CD4-positive, alpha-beta T cell treated with Interleukin-6 for 4 hours (primary cell): ENCODE data around the gene MACROD2.
"Not testable (repeated sequence)": the region's sequence is repeated elsewhere in the genome, so short reads cannot be mapped to it uniquely, and the experiment has no call there.

Source experiments
- DNase-seq: peaks from one replicate; pipeline ENCODE4 v3.0.0-alpha.2; 2020; ENCODE audit warnings: mixed read lengths

MACROD2 gene

DNA sequence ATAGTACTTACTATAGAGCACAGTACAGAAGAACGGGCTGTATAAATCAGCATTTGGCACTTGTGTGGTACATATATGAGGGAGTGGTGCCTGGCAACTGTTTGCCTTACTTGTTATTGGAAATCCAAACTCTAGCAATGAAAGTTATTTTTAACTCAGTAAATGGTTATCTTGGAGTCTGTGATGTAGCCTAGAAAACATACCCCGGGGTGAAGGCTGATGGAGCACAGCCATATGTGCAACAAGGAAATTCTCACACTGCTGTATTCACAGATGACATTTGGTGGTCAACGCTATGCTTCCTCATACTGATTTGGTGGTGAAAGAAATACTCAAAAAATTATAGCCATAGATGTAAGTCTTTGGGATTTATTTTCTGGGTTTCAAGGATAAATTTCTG lies 1149.6 kb downstream of the MACROD2 start:
- no peak for DNase-seq

DNA sequence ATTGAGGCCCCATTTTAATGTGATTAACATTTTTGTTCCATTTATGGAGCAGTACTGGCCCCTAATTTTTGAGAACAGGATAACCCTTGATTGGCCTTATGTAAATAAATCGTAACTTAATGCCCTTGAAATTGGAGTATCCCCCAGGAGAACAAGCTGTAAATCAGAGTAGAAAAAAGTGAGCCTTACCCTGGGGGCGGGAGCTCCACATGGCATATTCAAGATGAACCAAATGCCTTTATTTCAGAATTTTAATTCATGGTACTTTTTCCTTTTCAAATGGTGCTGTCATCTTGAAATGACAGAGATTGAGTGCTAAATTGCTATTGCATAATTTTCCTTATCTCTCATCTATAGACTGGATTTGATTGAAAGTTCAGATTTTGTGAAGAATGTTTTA lies 1151.6 kb downstream of the MACROD2 start:
- no peak for DNase-seq

DNA sequence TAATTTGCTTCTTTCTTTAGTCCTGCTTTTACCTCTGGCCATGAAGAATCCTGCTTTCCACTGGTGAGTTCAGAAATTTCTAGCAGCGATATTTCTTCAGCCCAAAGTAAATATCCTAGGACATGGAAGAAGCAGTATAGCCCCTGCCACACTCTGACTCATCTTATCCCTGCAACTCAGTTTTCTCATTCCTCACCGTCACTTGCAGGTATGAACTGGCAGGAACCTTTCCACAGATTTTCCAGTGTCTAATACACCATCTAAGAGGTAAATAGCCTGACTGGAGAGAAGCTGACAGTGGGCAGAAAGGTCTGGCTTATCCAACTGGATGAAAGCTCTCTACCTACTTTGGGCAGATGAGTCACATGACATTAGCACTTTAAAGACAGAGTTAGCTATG lies 1158.8 kb downstream of the MACROD2 start:
- no peak for DNase-seq

DNA sequence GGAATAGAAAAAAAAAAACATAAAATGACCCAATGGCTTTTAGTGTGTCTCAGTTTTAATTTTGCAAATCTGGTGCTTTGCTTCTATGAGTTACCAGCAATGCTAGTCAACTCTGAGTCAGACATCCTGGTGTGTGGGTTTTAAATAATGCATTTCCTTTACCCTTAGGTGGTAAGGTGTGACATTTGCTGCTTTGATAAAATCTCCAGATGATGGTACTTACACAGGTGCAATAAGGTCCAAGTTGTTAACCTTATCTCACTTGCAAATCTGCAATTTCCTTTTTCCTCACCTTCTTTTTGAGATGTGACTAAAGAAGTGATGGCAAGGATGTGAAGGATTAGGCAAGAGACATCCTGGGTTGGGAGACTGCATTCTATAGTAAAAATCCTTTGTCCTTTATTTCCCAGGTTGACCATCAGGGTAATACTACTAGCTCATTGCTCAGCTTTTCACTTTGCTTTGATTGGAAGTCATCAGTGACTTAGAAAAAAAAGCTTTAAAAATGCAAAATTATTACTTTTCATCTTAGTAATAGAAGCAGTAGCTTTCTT lies 1160.6 kb downstream of the MACROD2 start:
- no peak for DNase-seq

DNA sequence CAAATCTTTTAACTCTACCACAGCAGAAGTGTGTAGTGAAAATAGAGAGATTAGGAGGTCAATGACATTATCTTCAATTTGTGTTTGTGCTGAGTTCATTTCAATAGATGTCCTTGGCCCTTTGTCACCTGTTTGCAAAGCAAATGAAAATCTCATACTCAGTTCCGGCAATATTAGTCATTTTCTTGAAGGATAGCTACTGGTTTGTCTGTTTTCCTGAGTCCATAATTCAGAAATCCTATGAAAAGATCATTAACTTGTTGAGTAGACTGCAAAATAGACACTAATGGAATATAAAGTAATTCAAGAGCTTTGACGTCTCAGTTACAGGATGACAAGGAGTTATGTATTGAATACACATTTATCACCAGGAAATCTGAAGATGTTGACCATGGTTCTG lies 1163.2 kb downstream of the MACROD2 start:
- DNase-seq = no peak

DNA sequence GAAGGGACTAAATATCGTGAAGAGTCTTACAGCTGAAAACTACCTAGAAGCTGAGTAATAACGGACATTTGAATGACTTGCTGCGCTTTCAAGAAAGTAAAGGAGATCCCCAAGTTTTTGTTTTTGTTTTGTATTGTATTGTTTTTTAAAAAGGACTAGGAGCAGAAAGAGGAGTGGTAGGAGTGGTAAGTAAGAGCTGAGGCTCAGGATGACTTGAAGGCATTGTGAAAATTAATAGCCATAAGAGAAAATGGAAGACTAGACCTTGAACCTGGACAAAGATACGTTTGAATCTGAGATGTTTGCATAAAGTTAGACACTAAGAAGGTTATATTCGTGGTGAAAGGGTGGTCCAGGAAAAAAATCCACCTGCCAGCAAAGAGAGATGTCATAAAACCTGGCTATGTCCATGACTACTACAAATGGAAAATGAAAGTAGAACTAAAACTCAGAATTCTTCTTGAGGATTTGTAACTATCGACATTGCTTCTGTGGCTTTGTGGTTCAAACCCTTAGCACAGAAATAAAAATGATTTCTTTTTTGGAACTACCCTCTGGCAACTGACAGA lies 1166.8 kb downstream of the MACROD2 start:
- DNase-seq = no peak

DNA sequence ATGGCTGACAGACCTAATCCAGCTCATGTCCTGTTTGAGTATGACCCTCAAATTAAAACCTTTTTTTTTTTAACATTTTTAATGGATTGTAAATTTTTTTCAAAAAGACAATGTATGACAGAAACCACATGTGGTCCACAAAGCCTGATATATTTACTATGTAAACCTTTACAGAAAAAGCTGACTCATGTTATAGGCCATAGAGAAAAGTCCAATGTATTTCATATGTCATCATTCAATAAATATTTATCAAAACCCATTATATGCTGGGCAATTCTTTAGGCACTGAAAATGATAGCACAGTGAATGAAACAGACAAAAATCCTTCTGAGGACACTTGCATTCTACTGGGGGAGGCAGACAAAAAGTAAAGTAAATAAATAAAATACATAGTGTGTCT lies 1168.3 kb downstream of the MACROD2 start:
- no peak for DNase-seq

DNA sequence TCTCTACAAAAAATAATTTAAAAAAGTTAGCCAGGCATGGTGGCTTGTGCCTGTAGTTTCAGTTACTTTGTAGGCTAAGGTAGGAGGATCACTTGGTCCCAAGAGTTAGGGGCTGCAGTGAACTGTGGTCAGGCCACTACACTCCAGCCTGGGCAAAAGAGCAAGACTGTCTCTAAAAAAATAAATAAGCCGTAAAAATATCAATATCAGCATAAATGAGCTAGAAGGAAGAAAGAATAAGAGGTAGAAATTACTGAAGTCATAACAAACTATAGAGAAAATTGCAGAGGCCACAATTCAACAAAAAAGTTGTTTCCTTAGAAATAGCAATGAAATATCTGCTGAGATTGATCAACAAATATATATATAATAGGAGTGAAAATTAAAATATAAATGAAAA lies 1169.4 kb downstream of the MACROD2 start:
- DNase-seq = no peak

DNA sequence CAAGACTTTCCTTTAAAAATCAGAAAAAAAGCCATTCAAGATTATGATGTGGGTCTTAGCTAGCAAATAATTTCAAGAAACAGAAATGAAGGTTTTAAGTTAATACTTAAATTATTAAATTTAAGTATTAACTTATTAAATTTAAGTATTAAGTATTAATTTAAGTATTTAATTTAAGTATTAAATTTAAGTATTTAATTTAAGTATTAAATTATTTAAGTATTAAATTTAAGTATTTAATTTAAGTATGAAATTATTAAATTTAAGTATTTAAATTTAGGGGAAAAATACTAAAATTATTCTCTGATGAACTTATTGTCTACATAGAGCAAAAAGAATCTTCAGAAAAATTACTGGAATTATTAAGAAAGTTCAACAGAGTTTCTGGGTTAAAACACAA lies 1171.4 kb downstream of the MACROD2 start:
- no peak for DNase-seq

DNA sequence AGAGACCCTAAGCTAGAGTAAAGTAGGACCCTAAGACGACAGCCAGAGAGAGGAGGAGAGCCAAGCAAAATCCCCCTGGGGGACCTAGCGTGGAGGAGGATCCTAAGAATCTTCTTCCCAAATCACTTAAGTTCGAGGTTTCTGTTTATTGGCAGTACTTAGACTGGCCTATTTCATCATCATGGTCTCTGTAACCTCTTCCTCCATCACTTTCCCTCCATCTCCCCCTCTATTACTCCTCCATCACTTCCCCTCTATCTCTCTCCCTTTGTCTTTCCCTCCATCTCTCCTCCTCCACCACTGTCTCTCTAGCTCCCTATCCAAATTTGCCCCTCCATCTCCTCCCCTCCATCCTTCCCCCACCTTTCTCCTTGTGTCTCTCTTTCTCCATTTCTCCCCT lies 1175.7 kb downstream of the MACROD2 start:
- DNase-seq = no peak

DNA sequence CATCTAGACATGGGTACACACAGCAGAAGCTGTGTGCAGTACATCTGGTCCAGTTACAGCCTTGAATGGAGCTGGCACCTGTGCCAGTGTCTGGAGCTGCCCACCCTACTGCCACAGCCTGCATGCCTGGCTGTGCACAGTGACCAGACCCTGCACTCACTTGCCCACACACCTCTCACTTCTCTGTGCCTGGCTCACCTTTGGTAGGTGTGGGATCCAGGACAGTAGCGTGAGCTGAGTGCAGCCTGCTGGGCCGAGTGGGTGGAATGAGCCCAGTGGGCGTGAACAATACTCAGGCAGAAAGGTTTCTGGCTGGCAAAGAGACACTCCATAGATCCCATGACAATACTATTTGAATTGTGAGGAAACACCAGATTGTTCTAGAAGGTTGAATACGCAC lies 1181.6 kb downstream of the MACROD2 start:
- no peak for DNase-seq

DNA sequence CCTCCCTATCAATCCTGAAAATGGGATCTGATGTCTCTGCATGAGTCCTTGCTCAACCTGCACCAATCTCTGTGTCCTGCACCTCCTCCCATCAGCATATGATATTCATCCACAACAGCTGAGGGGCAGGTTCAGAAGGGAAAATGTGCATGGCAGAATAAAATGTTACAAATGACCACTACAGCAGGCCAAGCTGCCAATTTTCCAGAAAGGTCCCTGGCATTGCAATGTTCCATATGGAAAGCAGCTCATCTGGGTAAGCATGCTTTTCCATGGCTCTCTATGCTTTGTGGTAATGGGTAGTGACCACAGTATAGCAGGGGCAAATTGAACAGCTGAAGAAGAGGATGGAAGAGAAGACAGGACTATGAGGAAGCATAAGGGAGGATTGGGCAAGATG lies 1183.3 kb downstream of the MACROD2 start:
- DNase-seq = no peak

DNA sequence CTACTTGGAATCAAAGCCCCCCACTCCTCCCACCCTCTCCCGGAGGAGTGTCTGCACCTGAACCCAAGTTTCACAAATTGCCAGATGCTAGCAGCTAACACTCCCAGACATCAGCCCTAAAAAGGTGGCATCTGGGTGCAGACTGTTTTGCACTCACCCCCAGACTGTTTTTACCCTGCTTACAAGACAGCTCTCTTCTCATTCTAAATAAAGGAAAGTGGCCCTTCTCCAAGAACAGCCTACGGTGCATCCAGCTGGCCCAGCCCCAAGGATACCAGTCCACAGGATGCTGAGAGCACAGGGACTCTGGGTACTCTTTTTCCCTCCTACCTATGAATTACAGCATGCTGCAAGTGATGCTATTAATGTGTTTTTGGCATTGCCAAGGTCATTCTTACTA lies 1184.1 kb downstream of the MACROD2 start:
- no peak for DNase-seq

DNA sequence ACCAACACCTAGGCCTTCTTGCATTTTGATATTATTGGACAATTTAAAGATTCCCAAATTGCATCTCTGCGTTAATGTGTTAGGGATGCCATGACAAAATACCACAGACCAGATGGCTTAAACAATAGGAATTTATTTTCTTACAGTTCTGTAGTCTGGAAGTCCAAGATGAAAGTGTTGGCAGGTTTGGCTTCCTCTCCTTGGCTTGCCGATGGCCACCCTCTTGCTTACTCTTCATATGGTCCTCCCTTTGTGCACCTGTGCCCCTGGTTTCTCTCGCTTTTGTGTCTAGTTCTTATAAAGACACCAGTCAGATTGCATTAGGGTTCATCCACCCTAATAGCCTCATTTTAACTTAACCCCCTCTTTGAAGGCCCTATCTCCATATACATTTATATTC lies 1184.5 kb downstream of the MACROD2 start:
- no peak for DNase-seq

DNA sequence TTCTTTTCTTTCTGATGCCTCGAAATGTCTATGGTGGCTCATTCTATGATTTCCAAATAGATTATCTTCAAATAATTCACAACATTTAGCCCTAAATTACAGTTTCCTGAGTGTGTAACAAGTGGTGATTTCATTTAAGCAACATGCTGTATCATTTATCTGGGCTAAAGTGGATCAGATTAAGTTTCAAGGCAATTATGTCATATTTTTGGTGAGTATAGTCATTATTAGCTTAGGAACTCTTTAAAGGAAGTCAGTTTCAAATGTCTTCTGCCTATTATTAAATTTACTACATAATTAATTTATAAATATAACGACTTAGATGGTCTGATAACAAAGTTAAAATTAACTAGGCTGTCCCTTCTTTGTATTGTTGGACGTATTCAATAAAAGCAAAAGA lies 1190.0 kb downstream of the MACROD2 start:
- DNase-seq = no peak

DNA sequence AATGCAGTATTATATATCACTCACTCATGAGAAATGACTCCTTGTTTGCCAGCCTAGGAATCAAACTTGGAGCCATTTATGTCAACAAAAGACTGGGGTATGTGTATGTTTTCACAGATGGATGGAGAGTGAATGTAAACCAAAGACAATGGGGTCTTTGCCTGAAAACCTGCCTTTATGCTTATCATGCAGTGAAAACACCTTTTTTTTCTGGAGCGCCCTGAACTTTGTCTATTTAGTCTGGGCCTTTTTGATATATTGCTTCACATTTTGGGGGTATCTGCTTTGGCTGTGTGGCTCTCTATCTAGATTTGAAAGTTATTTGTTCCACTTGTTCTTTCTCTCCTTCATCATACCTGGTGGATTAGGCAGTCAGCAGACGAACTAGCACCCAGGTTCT lies 1190.6 kb downstream of the MACROD2 start:
- DNase-seq = no peak

DNA sequence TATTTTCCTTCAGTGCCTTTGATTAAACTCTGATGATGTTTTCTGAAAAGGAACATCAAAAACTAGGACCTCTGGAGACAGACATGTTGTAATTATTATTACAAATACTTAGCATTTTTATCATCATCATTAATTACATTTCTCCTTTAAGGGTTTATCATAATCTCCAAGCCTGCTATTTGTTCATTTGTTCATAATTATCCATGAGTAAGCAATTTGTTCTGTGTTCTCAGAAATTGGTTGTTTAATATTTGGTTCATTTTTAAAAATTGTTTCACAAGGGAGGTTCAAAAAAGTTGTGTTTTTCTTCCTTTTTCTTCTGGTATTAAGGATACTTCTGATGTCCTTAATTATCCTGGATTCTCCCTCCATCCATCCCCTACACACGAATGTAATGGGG lies 1192.3 kb downstream of the MACROD2 start:
- no peak for DNase-seq

DNA sequence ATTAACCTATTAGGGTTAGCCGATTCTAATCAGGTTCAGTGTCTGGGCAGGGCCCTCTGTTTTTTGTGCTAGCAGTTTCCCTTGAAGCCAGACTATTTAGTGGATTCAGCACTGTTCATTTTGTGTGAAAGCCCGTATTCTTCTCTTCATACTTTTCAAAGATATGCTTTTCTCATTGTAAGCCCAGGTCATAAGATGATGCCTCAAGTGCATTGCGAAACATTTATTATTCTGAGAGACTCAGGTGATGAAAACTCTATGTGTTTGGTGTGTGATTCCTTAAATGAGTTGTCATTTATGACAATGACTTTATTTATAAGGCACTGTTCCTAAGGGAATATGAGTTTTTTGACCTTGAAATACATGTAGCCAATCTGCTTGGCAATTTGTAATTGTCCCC lies 1193.1 kb downstream of the MACROD2 start:
- no peak for DNase-seq

DNA sequence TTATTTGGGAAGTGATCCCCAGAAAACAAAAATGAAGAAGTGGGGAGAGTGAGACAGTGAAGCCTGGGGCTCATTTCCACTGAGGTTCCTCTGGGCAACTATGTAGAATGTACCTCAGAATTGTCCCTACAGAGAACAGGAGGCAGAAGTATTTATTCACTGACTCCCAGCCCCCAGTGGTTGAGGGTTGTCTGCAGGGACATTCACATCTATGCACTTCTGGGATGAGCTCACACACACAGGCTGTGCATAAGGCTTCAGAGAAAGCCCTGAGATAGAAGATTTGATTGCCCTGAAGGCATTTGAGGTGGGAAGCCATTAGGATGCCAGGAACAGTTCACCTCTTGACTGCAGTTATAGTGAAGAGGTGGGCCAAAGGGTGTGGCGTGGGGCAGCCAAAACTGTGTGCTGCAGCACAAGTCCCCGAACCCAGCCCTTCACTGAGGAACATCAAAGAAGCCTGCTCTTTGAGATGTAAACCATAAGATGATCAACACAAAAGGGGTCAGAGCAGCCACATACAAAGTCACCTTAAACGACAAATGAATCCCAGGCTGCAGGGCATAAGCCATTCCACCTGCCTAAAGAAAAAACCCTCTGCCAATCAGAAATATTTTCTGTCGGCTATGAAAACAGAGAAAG lies 1195.9 kb downstream of the MACROD2 start:
- no peak for DNase-seq

DNA sequence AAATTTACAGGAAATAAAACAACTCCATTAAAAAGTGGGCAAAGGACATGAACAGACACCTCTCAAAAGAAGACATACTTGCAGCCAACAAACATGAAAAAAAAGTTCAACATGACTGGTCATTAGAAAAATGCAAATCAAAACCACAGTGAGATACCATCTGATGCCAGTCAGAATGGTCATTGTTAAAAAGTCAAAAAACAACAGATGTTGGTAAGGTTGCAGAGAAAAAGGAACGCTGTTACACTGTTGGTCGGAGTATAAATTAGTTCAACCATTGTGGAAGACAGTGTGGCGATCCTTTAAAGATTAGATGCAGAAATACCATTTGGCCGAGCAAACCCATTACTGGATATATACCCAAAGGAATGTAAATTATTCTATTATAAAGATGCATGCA lies 1200.1 kb downstream of the MACROD2 start:
- no peak for DNase-seq

DNA sequence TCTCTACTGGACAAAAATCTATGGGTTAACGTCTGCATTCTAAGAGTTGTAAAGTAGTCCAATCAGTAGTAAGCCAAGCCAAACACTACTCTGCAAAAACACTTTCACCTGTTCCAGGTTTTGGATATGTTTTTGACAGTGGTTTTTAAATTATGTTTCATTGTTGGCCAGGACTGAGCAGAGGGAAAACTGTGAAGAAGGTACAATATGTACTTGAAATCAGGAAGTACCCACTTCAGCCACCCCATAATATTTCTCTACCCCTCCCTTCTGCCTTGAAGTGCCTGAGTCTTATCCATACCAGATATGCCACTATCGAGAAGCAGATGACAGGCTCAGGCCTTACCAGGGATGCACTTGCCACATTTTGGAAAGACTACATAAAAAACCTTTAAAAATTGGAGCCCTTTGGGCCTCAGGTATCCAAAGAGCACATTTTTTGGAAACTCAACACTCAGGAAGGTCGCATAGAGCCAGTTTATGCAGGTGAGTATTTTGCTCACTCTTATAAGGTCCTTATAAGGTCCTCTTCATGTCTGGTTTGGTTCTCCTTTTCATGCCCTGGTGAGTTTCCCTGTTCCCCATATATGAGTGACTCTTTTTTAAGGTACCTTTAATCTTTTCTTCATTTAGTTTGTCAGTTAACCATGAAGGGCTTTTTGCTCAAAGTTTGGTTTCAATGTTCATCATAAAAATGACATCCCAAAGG lies 1201.4 kb downstream of the MACROD2 start:
- DNase-seq = no peak

DNA sequence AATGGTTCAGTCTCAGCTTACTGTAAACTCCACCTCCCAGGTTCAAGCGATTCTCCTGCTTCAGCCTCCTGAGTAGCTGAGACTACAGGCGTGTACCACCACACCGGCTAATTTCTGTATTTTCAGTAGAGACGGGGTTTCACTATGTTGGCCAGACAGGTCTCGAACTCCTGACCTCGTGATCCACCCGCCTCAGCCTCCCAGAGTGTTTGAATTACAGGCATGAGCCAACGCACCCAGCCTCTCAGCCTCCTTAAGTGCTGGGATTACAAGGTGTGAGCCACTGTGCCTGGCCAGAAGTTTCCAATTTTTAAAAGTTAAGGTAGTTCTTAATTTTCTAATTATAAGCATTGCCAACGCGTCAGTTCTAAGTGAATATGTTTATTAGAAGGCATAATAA lies 1202.7 kb downstream of the MACROD2 start:
- not testable (repeated sequence) for DNase-seq

DNA sequence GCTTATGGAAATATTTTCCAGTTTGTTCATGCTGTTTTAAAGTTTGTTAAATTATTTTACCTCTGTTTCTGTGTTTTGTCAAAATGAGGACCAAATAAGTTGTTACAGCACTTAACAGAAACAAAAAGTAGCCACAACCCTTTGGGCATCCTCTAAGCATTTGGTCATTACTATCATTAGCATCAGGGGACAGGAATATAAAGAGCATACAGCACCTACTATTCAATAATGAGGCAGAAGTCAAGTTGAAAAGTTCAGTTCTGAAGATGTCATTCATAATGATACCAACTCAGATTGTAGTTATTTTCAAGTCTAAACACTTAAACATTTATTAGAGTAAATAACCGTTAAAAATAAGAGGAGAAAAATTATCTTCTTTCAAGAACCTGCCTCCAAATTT lies 1204.4 kb downstream of the MACROD2 start:
- no peak for DNase-seq

DNA sequence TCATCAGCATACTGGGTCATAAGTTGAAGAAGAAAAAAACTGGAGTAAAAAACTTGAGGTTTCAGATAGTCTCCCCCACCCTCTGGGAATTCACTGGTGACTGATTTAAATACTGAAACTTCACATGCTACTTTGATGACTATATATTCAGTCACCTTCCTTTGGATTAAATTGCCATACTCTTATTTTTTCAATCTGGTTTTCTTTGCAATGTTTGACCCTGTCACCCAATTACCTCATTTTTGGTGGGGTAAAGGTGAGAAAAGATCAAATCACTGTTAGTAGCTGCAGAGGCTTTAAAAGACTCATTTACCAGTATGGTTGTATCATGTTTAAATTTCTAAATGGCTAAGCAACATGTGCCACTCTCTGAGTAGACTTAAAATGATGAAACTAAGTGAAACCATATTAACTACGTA lies 1204.8 kb downstream of the MACROD2 start:
- DNase-seq = no peak
